HK-2 (cell line): ENCODE results near the gene ADAM15.

Experiments used
- DNase-seq: peaks from one replicate; pipeline ENCODE4 v3.0.0-alpha.2; 2018; ENCODE audit not compliant: unreplicated experiment

The ADAM15 gene

DNA sequence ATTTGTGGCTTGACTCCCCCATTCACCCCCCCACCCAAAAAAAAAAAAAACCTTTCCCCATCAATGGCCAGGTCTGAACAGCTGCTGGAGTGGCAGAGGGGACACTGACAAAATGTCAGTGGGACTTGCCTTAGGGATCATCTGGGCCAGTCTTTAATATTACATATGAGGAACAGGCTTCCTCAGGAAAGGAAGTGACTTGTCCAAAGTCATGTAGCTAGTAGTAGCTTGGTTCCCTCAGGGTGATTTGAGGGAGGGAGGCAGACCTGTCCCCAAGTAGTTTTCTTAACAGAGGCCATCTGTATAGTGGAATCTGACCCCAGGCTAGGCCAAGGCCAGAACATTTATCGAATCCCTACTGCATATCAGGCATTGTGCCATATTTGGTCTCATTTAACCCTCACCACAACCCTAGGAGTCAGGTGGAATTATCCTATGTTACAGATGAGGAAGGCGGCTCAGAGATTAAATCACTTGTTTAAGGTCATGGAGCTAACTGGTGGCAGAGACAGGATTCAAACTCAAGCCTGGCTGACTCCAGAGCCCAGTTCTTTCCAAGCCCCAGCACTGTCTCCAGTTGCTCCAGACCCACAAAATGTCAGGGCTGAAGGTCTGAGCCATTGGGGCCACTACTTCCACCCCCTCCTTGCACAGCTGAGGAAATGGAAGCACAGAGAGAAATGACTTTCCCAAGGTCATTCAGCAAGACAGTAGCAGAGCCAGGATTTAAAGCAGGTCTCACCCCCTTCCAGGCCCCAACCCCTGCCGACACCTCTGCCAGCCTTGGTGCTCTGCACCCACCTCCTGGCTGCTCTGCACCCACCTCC, 38.1 kb upstream of the ADAM15 start:
- no peak for DNase-seq

DNA sequence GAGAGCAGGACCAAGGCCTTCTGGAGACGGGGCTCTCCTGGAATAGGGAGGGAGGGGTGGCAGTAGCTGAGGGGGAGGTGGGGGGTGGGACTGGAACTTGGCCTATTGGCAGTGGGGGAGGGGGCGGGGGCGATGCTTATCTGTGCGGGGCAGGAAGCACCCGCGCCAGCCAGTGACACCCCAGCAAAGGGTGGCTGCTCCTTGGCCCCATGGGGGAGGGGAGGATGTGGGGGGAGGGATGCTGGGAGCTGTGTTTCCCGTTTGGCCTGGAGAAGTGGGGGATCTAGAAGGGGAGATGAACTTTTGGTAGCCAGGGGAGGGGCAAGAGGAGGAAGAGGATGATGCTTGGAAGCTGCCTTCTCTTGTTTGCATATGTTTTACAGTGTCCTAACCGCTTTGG, 37.5 kb upstream of the ADAM15 start:
- no peak for DNase-seq

DNA sequence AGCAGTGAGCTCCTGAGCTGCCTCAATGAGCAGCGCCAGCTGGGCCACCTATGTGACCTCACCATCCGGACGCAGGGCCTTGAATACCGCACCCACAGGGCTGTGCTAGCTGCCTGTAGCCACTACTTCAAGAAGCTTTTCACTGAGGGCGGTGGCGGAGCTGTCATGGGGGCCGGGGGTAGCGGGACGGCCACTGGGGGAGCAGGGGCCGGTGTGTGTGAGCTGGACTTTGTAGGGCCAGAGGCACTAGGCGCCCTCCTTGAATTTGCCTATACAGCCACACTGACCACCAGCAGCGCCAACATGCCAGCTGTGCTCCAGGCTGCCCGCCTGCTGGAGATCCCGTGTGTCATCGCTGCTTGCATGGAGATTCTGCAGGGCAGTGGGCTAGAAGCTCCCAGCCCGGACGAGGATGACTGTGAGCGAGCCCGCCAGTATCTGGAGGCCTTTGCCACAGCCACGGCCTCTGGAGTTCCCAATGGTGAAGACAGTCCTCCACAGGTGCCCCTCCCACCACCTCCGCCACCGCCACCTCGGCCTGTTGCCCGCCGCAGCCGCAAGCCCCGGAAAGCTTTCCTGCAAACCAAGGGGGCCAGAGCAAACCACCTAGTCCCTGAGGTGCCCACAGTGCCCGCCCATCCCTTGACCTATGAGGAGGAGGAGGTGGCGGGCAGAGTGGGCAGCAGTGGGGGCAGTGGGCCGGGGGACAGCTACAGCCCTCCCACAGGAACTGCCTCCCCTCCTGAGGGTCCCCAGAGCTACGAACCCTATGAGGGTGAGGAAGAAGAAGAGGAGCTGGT, 36.2 kb upstream of the ADAM15 start:
- DNase-seq: no peak

DNA sequence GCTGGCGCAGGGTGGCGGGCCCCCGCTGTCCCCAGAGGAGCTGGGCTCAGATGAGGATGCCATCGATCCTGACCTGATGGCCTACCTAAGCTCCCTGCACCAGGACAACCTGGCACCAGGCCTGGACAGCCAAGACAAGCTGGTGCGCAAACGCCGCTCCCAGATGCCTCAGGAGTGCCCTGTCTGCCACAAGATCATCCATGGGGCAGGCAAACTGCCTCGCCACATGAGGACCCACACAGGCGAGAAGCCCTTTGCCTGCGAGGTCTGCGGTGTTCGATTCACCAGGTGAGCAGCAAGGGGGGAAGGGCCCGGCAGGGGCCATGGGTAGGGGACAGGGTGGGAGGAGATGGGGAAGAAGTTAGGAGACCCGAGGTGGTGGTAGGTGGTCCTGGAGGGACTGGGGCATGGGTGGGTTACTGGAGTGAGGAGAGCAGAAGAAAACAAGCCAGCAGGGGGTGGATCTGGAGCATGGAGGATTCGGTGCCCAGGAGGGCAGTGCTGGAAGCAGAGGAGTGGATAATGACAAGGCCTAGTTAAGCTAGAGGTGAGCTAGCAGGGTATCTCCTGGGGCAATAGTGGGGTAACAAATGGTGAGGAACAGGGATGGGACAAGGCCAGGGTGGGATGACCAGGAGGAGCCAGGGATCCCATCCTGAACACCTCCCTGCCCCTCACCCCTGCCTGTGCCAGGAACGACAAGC, 35.4 kb upstream of the ADAM15 start:
- DNase-seq: no peak

DNA sequence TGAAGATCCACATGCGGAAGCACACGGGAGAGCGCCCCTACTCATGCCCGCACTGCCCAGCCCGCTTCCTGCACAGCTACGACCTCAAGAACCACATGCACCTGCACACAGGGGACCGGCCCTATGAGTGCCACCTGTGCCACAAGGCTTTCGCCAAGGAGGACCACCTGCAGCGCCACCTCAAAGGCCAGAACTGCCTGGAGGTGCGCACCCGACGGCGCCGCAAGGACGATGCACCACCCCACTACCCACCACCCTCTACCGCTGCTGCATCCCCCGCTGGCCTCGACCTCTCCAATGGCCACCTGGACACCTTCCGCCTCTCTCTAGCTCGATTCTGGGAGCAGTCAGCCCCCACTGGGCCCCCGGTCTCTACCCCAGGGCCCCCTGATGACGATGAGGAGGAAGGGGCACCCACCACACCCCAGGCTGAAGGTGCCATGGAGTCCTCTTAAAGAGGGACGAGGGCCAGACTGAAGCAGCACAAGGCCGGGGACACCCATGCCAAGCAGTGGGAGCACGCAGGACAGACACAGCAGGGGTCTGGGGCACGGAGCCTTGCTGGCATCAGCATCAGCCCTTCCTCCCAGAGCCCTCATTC, 34.8 kb upstream of the ADAM15 start:
- DNase-seq: no peak

DNA sequence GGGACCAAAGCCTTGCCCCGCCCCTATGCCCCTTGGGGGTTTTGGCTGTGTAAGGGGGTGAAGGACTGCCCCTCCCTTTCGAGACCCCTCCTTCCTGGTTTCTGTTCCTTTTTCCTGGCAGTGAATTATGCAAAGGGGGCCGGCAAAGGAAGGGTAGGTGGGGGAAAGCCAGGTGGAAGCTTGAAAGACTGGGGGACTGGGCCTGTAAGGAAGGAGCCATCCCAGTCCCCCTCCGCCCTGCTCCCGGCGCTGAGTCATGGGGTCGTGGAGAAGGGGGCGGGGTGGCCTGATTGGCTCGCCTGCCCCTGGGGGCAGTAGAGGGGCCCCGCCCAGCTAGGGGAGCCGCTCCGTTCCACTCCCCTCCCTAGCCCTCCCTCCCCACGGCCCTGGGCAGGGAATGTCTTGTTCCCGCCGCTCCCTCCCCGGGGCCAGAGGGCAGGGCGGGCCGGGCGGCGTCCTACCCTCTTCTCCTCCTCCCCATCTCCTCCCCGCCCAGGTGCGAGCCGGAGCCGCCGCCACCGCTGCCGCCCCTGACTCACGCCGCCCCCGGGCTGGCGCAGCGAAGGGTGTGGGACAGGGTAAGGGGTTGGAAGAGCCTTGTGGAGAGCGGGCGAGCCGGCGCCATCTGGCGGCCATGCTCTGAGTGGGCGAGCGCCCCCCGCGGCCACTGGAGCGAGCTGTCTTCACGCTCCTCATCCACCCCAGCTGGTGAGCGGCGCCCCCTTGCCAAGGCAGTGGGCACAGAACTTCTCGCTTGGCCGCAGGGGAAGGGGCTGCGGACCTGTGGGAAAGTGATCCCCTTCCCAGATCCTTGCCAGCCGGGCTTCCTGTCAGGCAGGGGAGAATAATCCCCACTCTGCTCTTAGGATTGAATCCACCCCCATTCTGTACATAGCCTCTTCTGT, 33.8 kb upstream of the ADAM15 start:
- DNase-seq: peak; percentile 96

DNA sequence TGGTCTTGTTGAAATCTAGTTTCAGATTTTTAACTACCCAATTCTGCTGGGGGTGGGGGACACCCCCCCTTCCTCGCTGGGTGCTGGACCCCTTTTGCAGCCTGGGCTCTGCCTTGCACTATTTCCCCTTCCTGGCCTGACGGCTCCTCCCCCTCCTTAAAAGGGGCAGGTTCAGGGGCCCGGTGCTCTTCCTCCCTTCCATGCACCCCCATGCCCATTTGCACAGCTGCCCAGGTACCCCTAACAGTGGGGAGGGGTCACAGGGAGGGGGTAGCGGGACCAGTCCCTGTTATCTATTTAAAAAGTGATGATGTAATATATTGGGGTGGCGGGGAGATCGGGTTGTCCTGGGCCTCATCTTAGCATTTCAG, 33.2 kb upstream of the ADAM15 start:
- DNase-seq: no peak

DNA sequence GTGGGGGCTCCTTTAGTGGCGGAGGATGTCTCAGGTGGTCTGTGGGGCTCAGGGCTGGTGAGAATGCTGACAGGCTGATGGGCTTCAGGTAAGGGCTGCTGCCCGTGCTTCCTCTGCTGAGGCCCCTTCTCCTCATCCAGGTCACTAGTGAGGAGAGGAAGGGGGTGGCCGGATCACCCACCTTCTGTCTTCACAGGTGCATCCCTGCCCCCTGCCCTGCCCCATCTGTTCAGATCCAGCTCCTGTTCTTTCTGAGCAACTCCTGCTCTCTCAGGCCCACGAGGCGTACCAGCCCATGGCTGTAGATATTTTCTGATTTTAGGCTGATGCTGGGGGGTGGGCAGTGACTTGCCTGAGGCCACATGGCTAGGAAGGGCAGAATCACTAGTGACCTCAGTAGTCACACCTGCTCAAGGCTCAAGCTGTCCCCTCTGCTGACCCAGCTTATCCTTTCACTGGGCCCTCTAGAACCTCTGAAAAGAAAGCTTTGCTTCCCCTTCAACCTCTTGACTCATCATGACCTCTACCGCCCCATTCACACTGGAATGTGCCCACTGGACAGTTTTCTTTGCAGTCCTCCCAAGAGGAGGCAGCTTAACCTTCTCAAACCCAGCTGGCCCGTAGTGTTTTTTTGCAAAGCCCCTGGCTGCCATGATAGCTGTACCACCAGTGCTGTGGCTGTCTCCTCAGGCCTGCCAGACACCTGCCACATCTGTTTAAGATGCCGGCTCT, 32.3 kb upstream of the ADAM15 start:
- no peak for DNase-seq

DNA sequence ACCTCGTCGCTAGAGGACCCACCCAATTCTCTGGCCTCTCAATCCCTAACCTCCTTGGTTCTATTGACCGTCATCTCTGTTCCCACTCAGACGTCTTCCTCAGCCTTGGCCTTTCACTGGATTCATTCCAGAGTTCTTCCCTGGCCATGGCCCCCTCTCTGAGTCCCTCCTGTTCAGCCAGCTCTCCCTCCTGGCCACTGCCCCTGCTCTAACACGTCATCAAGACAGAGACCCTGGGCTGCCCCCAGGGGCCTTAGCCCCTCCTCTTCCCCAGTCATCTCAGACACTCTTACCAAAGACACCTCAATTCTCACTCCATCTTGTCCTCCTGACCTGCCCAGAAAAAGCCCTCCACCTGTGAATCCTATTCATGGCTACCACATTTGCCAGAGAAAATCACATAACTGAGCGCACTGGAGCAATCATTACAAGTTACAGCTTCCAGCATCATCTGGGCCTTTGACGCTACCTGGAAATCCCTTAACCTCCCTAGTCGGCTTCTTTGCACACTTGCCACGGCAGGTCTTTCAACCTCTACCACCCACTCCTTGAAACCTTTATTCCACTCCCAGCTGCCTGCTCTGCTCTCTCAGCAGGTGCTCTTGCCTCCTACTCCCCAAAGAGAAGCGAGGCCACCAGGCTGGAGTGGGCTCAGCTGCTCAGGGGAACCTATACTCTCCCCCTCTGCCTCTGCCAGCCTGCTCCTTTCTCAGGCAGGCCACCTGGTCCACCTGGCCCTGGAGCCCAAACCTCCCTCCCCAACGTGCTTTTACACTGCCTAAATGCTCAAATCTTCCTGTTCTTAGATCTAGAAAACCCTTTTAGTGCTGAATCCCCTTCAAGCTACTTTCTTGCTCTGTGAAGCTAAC, 31.5 kb upstream of the ADAM15 start:
- DNase-seq: no peak

DNA sequence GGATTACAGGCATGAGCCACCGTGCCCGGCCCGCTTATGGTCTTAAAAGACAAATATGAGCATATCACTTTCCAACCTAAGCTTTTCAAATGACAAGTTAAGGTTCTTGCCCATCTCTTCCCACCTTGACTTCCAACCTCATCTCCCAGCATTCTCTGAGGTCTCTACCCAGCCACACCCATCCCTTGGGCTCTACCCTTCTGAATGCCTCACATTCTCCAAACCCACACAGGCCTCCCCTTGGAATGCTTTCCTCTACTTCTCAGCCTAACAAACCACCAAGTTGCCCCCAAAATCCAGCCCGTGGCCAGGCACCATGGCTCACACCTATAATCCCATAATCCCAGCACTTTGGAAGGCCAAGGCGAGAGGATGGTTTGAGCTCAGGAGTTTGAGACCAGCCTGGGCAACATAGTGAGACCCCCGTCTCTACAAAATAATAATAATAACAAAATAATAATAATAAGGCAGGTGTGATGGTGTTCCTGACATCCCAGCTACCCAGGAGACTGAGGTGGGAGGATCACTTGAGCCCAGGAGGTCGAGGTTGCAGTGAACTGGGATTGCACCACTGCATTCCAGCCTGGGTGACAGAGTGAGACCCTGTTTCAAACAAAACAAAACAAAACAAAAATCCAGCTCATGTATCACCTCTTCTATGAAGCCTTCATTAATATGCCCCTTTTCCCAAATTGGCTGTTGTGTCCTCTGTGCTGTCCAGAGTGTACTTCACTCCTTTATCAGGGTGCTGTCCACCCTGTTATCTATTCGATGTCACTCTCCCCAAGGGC, 28.8 kb upstream of the ADAM15 start:
- DNase-seq: no peak

DNA sequence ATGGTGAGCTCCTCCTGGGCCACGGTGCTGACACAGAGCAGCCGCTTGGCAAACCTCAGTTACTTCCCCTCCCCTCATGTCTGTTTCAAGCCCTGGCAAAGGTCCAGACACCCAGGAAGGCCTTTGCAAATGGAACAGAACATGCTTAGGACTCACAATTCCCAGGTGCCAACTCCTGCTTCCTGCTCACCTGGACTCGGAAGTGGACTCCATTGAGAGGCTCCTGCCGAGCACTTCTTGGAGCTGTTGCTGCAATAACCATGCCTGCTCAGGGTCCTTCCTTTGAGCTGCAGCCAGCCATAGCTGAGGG, 28.2 kb upstream of the ADAM15 start:
- DNase-seq: no peak

DNA sequence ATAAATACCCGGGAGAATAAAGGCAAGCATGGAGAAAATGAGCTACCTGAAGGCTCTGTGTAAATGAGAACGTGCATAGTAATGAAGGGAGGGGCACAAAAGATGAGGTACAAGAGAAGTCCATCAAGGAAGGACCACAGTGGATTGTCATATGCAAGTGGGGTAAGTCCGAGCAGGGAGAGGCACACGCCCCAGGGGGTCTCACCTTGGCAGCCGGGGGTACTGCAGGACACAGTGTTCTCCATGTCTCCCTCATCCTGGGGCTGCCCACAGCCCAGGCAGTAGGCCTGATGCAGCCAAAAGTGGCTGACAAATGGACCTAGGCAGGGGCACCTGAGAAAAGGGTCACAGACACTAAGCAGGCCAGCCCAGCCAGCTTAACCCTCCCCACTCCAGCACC, 27.5 kb upstream of the ADAM15 start:
- DNase-seq: no peak

DNA sequence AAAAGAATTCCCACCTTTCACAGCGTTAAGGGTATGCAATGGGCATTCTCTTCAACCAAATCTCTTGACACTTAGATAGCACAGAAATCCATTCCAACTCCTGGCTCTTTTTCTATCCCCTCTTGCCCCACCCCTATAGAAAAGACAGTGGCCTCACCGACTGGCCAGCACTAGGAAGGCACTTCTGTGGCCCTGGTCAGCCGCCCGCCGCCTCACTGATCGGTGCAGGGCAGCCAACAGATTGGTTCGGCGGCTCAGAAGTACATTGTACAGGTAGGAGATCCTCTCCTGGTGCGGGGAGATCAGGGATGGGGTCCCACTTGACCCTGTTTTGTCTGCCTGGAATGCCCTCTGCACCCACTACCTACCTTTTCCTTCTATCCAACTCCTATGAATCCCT, 26.8 kb upstream of the ADAM15 start:
- no peak for DNase-seq

DNA sequence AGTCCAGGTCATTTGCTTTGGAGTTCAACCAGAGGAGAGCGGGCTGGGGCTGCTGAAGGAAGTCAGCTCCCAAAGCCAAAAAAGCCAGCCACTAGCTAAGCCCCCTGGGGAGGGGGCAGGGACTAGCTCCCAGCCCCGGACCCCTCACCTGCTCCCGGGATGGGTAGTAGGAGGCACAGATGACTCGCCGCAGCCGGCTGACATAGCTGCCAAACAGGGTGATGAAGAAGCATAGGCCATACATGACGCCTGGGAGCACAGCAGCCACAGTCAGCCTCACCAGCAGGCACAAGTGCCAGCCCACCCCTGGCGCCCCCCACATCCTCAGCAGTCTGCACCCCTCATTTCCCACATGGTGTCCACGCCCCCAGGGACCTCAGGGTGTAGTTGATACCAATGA, 25.0 kb upstream of the ADAM15 start:
- DNase-seq: no peak

DNA sequence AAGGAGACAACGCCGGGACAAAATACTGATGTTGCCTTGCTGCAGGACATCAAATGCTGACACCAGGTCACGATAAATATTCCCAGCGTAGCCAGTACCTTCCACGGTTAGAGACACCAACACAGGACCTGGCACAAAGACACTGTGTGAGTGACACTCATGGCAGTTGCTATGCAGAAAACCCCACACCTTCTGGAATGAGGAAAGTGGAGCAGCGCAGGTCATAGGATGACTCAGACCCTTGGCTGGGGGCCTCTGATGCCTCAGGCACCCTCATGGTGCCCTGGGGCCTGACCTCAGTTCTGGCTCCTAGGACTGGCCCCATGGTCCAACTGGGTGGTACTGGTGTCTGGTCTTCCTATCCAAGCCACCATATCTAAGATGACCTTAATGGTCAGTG, 24.5 kb upstream of the ADAM15 start:
- peak; percentile 42 for DNase-seq

DNA sequence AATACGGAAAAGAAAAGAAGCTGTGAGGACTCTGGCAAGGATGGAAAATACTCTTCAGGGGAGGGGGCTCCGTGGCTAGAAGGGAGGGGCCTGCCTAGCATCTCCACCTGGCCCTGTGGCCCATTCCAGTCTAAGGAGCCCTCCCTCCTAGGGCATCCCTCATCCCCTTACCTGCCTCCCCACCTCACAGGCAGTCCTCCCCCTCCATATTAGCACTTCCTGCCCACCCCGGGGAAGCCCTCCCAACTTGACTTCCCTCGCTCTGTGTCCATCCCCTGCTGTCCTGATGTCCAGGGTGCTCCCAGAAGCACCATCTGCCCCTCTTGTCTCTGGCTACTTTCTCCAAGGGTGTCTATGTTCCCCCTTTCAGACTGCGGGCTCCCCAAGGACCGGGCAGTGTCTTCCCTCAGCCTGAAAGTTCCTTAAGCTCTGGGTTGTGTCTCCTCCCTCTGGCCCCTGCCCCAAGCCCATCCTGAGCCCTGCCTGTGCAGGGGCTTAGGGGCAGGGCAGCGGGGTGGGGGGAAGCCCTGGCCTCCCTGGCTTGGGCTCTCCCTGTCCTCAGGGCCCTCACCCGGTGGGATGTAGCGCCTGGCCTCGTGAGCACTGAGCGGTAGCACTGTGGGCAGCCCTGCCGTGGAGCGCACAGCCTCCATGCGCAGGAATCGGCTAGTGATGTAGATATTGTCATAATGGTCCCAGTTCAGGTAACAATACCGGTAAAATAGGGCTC, 21.4 kb upstream of the ADAM15 start:
- no peak for DNase-seq

DNA sequence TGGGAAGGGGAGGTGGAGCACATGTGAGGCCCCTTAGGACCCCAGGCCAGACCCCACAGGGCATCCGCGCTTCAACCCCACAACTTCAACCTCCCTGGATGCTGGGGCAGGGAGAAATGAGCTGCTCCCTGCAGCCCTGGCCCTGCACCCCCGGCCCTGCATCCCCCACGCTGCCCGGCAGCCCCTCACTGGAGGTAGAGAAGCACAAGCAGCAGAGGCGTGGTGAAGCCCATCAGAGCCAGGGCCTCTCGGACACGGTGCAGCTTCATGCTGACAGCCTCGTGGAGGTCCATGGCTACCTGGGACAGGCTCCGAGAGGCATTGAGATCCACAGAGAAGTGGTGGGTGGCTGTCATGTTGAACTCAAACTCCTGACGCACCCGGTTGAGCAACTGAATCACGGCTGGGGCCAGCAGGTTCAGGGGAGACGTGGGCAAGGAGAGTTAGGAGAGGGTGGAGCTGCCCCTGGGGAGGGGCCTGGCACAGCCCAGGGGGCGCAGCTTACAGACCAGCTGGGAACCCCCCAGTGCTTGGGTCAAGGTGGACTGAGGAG, 20.8 kb upstream of the ADAM15 start:
- DNase-seq: no peak

DNA sequence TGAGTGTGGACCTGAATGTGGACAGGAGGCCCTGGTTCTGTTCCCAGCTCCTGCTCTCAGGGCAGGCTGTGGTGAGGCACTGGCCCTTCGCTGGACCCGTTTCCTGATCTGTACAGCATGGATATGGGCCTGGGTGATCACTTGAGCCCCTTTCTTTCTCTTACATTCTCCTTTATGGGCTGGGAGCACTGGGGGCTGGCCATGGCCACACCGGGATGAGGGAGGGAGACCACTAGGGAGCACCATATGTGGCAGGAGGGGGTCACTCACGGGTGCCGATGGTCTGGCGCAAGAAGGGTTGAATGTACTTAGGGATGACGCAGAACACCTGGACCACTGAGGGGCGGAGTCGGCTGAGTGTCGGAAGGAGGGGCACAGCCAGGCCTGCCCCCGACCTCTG, 20.2 kb upstream of the ADAM15 start:
- DNase-seq: no peak
